GM18508 (cell line): ENCODE measurements around the gene CNPY3.
"Not testable (repeated sequence)": the region's sequence is repeated elsewhere in the genome, so short reads cannot be mapped to it uniquely, and the experiment has no call there.

ENCODE experiments used
- ATAC-seq: cut with Tn5 transposase; IDR thresholded peaks from one replicate; pipeline ENCODE4 v1.9.1; 2021; ENCODE audit warnings: moderate number of reproducible peaks; ENCODE audit not compliant: insufficient read depth, unreplicated experiment

CNPY3 gene

DNA sequence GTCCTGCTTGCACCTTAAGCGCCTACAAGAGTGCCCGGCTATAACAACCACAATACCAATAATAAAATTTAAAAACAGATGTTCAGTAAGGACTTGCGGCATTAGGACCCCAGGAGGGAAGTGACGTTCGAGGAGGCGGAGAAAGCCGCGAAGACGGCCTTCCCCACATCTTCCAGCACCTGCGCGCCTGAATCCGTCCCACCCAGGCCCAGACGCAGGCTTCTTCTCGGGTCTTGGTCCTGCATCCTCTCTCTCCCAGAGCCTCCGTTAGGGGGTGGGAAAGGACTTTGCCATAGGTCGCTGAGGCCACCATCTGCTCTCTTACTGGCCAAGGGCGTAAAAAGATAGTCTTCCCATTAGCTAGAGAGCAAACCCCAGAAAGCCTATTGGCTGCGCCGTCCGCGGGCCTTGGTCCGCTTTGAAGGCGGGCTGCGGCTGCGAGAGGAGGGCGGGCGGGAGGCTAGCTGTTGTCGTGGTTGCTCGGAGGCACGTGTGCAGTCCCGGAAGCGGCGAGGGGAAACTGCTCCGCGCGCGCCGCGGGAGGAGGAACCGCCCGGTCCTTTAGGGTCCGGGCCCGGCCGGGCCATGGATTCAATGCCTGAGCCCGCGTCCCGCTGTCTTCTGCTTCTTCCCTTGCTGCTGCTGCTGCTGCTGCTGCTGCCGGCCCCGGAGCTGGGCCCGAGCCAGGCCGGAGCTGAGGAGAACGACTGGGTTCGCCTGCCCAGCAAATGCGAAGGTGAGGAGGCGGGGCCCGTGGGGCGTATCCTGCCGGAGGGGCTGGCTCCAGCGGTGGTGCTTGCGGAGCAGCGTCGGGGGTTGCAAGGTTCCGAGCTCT lies at the start of gene CNPY3:
CNPY3 (plus strand) TSS at position 495 of the 835 bp plus-strand sequence; CDS start at position 586, 91 bp downstream.
- ATAC-seq, result peak; percentile 52

DNA sequence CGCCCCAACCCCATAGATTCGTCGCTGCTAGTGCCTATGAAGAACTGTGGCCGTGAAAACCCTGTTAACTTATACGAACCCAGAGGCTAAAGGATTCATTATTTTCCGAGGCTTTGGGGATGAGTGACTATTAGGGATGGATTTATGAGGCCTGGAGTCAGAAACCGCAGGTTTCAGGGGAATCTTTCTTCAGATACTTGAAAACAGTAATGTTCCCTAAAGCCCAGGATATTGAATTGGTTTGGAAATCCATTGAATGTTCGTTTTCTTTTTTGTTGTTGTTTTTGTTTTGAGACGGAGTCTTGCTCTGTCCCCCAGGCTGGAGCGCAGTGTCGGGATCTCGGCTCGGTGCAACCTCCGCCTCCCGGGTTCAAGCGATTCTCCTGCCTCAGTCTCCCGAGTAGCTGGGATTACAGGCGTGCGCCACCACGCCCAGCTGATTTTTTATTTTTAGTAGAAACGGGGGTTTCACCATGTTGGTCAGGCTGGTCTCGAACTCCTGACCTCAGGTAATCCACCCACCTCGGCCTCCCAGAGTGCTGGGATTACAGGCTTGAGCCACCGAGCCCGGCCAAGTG lies 49.0 kb upstream of the CNPY3 start:
- not testable (repeated sequence) for ATAC-seq

DNA sequence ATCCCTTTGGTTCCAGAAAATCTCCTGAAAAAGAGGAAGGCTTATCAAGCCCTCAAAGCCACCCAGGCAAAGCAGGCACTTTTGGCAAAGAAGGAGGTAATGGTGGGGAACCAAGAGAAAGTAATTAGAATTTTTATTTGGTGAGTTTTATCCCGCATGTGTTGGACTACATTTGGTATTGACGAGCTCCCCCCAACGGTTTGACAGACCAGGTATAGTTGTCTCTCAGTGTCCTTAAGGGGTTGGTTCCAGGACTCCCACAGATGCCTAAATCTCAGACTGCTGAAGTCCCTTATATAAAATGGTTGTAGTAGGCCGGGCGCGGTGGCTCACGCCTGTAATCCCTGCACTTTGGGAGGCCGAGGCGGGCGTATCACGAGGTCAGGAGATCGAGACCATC lies 48.4 kb upstream of the CNPY3 start:
- not testable (repeated sequence) for ATAC-seq

DNA sequence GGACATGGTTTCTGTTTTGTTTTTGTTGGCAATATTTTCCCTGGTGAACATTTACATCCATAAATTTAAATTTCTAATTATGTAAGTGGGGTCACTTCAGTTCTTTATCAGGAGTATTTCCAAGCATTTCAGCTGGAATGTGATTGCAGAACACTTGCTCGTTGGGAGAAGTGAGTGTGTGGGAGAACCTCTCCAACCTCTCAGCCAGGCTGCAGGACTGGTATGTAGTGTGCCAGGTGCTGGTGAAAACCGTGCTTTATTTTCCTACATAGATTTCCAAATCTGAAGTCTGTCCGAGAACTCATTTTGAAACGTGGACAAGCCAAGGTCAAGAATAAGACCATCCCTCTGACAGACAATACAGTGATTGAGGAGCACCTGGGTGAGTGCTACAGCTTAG lies 43.6 kb upstream of the CNPY3 start:
- ATAC-seq, result no peak

DNA sequence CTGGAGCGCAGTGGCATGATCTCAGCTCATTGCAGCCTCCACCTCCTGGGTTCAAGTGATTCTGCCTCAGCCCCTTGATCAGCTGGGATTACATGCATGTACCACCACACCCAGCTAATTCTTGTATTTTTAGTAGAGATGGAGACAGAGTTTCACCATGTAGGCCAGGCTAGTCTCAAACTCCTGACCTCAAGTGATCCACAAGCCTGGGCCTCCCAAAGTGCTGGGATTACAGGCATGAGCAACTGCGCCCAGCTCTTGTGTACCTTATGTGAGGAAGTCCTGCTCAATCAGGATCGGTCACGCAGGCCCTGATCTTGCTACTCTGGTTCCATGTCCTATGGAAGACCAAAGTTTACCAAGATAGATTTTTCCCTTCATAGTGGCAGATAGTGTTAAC lies 41.1 kb upstream of the CNPY3 start:
- not testable (repeated sequence) for ATAC-seq

DNA sequence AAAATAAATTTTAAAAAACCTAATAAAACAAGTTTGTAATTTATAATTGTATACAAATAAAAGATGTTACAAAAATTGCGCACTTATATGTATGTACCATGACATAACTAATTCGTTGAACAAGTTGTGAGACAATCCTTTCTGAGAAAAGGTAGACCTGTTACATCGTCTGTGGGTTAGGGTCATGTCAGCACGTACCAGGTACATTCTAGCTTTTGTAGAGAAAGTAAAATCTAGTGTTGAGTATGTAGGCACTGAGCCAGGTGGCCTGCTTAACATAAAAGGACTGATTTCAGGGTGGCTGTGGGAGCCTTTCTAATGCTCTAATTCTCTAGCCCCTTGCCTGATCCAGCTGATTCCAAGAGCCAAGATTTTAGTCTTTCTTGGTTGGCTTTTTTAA lies 39.5 kb upstream of the CNPY3 start:
- ATAC-seq, result no peak

DNA sequence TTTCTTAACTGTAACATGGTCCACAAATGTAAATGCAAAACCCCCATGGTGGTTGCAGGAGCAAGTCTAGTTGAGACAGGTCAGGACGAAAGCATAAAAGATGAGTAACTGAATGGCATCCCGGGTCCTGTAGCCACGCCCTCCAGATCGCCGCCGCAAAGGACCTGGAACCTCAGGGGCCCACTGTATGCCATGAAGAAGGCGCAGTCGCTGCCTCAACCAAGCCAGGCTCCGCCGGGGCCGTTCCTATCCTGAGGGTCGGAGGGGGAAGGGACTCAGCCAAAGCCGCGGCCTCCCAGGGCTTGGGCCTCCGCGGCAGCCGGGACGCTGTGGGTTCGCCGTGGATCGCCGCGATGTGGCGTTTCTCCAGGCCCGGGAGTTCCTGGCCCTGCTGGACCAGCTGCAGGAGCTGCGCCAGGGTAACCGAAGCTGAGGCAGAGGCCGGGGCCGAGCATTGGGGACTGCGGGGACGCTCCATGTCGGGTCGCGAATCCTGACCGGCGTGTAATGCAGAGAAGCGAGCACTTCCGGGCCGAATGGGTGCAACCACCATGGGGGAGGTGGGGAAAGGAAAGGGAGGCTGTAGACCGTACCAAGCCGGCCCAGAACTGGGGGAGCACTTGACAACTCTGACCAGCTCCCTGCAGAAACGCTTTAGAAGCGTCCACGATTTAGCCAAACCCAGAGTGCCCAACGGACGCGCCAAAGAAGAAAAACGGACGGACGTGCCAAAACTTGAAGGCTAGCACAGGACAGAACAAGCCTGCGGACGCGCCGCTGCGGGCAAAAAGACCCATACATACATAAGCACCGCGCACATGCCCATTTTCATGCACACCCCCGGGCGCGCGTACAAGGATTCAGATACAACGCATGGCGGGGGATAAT lies 38.7 kb upstream of the CNPY3 start:
- ATAC-seq, result no peak

DNA sequence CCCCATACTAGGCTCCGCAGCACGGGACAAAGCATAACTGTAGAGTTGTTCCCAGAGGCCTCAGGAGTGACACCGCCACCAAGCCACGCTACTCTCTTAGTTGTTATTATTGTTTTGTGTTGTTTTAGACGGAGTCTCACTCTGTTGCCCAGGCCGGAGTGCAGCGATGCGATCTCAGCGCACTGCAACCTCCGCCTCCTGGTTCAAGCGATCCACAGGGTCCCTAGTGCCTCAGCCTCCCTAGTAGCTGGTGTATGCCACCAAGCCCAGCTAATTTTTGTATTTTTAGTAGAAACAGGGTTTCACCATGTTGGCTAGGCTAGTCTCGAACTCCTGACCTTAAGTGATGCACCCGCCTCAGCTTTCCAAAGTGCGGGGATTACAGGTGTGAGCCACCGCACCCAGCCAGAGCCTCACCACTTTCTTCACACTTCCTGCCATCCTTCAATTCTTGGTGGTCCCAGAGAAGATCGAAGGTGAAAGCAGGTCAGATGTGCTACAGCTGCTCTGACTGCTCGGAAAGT lies 38.0 kb upstream of the CNPY3 start:
- ATAC-seq, result no peak

DNA sequence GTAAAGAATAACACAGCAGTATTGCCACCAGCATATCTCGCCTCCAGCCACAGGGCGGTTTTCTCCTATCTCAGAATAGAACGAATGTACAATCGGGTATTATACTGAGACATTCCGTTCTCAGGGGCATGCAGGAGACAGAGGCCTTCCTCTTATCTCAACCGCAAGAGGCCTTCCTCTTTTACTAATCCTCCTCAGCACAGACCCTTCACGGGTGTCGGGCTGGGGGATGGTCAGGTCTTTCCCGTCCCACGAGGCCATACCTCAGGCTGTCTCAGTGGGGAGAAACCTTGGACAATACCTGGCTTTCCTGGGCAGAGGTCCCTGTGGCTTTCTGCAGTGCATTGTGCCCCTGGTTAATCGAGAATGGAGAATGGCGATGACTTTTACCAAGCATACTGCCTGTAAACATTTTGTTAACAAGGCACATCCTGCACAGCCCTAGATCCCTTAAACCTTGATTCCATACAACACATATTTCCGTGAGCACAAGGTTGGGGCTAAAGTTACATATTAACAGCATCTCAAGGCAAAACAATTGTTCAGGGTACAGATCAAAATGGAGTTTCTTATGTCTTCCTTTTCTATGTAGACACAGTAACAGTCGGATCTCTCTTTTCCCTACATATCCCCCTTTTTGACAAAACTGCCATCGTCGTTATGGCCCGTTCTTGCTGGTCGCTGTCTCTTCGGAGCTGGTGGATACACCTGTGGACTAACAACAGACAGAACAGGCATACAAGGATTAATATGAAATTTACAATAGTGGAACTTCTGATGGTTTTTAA lies 35.0 kb upstream of the CNPY3 start:
- ATAC-seq, result not testable (repeated sequence)

DNA sequence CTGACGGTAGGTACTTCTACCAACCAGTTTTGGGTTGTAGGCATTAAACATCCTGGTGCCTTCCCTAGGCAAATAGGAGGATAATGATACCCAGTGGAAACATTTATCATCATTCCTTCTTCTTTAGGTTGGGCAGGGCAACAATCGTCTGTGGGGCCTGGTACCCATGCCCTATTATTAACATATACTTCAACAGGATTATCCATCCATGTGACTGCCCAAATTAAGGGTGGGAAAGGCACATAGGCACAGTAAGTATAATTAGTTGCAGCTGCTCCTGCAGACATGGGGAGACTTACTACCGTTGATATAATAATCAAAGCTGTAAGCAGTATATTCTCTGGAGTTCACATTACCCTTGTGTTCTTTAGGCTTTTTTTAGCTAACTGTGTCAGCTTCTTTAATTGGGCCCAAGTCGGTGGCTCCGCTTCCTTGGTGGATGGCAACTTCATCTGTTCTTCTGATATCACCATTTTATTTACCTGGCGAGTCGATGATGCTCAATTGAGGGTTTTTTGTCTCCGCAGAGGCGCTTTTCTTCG lies 33.0 kb upstream of the CNPY3 start:
- no peak for ATAC-seq

DNA sequence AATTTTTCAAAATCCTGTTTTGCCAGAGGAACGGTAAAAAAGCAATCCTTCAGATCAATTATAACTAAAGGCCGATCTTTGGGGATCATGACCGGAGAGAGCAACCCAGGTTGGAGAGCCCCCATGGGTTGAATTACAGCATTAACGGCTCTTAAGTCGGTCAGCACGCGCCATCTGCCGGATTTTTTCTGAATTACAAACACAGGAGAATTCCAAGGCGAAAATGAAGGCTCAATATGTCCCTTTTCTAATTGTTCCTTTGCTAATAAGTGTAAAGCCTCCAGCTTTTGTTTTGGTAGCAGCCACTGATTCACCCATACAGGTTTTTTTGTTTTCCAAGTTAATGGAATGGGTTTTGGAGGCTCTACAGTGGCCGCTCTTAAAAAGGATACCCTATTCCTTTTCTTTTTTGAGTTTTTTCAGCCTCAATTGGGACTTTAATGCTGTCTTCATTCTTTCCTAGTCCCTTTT lies 30.4 kb upstream of the CNPY3 start:
- no peak for ATAC-seq

DNA sequence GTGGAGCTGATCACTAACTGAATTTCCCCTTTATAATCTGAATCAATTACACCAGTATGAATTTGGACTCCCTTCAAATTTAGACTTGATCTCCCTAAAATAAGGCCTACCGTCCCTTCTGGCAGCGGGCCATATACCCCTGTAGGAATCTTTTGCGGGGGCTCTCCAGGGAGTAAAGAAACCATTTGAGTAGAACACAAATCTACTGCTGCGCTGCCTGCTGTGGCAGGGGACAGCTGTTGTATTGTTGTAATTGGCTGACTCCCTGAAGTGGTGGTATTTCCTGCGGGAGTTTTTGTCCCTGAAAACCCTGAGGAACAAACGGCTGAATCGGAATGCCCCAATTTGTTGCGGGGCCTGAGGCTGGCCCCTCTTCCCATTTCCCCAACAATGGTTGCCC lies 29.4 kb upstream of the CNPY3 start:
- ATAC-seq, result no peak

DNA sequence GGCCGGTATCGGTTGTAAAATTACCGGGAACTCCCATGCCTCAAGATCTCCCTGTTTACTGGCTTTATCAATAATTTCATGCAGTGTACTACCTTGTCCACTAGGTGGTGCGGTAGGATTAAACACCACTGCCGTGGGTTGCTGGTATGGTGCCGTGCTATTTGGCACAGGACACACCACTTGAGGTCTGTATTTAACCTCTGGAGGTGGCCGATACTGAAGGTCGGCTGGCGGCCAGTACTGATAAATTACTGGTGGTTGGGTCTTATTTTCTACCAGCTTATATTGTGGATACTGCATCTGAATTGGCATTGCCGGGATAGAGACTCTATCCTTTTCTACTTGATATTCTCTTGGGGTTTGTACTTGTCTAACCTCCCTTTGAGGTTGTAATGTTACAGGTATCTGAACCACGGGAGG lies 27.7 kb upstream of the CNPY3 start:
- ATAC-seq, result no peak

DNA sequence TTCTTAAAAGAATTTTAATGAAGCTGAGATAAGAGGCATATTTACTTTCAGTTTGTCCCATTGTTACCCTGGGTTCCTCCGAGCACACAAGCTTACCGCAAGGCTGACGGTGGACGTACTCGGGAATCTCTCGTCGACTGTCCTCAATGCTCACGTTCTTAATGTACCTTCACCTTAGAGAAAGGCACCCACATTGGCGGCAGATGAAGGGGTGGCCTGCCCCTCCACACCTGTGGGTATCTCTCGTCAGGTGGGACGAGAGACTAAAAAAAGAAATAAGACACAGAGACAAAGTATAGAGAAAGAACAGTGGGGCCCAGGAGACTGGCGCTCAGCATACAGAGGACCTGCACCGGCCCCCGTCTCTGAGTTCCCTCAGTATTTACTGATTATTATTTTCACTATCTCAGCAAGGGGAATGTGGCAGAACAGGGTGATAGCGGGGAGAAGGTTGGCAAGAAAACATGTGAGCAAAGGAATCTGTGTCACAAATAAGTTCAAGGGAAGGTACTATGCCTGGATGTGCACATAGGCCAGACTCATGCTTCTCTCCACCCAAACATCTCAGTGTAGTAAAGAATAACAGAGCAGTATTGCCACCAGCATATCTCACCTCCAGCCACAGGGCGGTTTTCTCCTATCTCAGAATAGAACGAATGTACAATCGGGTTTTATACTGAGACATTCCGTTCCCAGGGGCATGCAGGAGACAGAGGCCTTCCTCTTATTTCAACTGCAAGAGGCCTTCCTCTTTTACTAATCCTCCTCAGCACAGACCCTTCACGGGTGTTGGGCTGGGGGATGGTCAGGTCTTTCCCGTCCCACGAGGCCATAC lies 26.6 kb upstream of the CNPY3 start:
- not testable (repeated sequence) for ATAC-seq

DNA sequence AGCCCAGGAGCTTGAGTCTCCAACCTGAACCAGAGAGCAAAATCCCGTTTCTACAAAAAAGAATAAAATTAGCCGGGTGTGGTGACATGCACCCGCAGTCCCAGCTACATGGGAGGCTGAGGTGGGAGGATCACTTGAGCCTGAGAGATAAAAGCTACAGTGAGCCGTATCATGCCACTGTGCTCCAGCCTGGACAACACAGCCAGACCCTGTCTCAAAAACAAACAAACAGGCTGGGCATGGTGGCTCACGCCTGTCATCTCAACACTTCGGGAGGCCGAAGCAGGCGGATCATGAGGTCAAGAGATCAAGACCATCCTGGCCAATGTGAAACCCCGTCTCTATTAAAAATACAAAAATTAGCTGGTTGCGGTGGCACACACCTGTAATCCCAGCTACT lies 24.8 kb upstream of the CNPY3 start:
- no peak for ATAC-seq

DNA sequence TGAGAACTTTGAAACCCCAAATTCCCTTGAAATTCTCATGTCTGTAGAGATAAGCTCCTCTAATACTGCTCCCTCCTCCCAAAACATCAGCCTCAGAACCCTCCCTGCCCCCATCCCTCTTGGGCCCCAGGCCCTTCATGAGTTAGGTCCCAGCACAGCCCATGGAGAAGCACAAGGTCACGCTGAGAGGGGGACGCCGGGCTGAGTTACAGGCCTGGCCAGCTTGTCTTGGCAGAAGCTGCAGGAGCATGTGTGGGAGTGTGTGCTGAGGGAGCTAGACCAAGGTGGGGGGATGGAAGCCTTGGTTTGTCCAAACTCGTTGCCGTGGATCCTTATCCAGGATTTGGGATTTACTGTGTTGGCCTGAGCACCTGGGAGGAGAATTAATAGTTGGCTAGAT lies 21.9 kb upstream of the CNPY3 start:
- no peak for ATAC-seq

DNA sequence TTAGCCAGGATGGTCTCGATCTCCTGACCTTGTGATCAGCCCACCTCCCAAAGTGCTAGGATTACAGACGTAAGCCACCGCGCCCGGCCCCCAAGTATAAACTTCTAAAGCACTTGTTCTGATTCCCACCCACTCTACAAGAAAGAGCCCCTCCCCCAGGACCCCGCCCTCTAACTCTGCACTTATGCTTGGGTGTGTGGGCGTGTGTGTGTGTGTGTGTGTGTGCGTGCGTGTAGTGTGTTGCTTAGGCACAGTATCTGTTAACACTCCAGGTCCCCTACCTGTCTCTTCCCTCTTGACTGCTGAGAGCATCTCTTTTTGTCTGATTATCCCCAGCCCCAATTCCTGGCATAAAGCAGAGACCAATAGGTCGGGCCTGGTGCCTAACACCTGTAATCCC lies 19.4 kb upstream of the CNPY3 start:
- no peak for ATAC-seq

DNA sequence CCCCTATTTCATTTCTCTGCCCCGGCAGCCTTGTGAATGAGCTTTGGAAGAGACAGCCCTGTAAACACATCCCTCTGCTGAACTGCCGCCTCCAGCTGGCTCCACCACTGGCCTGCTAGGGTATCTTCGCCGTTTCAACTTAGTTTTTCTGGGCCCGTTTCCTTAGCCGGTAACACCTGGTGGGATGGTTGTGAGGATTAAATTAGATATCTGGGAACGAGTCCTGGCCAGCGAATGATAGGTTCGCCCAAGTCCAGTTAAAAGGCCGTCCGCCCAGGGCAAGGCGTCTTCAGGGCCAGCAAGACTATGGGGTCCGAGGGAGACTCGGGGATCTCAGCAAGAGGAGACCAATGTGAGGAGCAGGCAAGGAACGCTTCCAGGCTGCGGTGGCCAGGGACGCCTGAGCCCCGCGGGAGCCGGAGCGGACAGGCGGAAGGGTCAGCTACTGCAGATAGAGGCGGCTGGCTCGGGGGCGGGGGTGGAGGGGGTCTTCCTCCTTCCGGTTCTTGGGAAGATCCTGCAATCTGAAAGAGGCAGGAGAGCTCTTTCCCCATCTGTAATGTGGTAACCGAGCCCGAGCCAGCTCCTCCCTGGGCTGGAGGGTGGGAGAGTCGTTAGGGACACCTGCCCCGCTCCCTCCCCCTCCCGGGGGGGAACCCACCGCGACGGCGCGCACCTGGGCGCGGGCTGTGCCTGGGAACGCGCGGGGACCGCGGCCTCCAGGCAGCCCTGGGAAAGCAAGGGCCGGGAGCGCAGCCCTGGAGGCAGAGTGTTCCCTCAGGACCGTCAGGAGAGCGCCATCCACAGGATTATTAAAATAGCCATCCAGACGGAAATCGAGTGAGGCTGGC lies 17.9 kb upstream of the CNPY3 start:
- no peak for ATAC-seq
